Measurements from ENCODE around the gene TXNDC12.

TXNDC12 gene

GRCh38 chr1:51988254-51988653, 66.7 kb downstream of the TXNDC12 start:
- H3K4me3 ChIP-seq (ENCODE audit: low read depth, low read length): no peak overlapping the region
- H3K27ac ChIP-seq: no peak overlapping the region
- peaks cover 10% of the 10 kb centered on the region; the same call in 1 of the 2 replicates for H3K36me3 ChIP-seq
- no peaks in the 10 kb centered on the region for H3K9me3 ChIP-seq (ENCODE audit: severe bottlenecking)
- no peak for TF ChIP-seq CTCF (IDR thresholded peaks at IDR 0.05; ENCODE audit: low read depth, low read length)
- no peak for DNase-seq
- no peaks in the 10 kb centered on the region for H3K27me3 ChIP-seq (ENCODE audit: insufficient read depth, low read depth, severe bottlenecking)

GRCh38 chr1:51986718-51987117, 68.3 kb downstream of the TXNDC12 start:
- Histone ChIP-seq H3K27ac (no peak overlapping the region), H3K27me3 (ENCODE audit: insufficient read depth, low read depth, severe bottlenecking) (no peaks in the 10 kb centered on the region), H3K9me3 (ENCODE audit: severe bottlenecking) (no peaks in the 10 kb centered on the region), H3K4me3 (ENCODE audit: low read depth, low read length) (no peak overlapping the region), H3K36me3 (peaks cover 10% of the 10 kb centered on the region; the same call in 1 of the 2 replicates)
- no peak for TF ChIP-seq CTCF (IDR thresholded peaks at IDR 0.05; ENCODE audit: low read depth, low read length)
- DNase-seq: no peak

- no peaks in the 10 kb centered on the region for H3K27me3 ChIP-seq (ENCODE audit: insufficient read depth, low read depth, severe bottlenecking)
- H3K27ac ChIP-seq: no peak overlapping the region
- H3K36me3 ChIP-seq: peaks cover 11% of the 10 kb centered on the region; the same call in 1 of the 2 replicates
- H3K4me3 ChIP-seq (ENCODE audit: low read depth, low read length): no peak overlapping the region
- no peak for DNase-seq
- H3K9me3 ChIP-seq (ENCODE audit: severe bottlenecking): no peaks in the 10 kb centered on the region
- TF ChIP-seq CTCF (IDR thresholded peaks at IDR 0.05; ENCODE audit: low read depth, low read length): no peak
These were observed 72.8 kb downstream of the TXNDC12 start for GRCh38 chr1:51982161-51982560.

- H3K27me3 ChIP-seq (ENCODE audit: insufficient read depth, low read depth, severe bottlenecking): no peaks in the 10 kb centered on the region
- no peaks in the 10 kb centered on the region for H3K9me3 ChIP-seq (ENCODE audit: severe bottlenecking)
- no peak for TF ChIP-seq CTCF (IDR thresholded peaks at IDR 0.05; ENCODE audit: low read depth, low read length)
- H3K4me3 ChIP-seq (ENCODE audit: low read depth, low read length): no peak overlapping the region
- DNase-seq: no peak
- H3K36me3 ChIP-seq: peaks cover 11% of the 10 kb centered on the region; the same call in 1 of the 2 replicates
- H3K27ac ChIP-seq: no peak overlapping the region
These were observed 73.4 kb downstream of the TXNDC12 start for GRCh38 chr1:51981555-51981954.

- no peak overlapping the region for H3K4me3 ChIP-seq (ENCODE audit: low read depth, low read length)
- no peak overlapping the region for H3K27ac ChIP-seq
- no peak for TF ChIP-seq CTCF (IDR thresholded peaks at IDR 0.05; ENCODE audit: low read depth, low read length)
- H3K36me3 ChIP-seq: peaks cover 29% of the 10 kb centered on the region
- no peaks in the 10 kb centered on the region for H3K27me3 ChIP-seq (ENCODE audit: insufficient read depth, low read depth, severe bottlenecking)
- no peak for DNase-seq
- no peaks in the 10 kb centered on the region for H3K9me3 ChIP-seq (ENCODE audit: severe bottlenecking)
These were observed 76.9 kb downstream of the TXNDC12 start for GRCh38 chr1:51978099-51978498.

GRCh38 chr1:51976846-51977602, 78.0 kb downstream of the TXNDC12 start:
- TF ChIP-seq CTCF (IDR thresholded peaks at IDR 0.05; ENCODE audit: low read depth, low read length): no peak
- H3K4me3 ChIP-seq (ENCODE audit: low read depth, low read length): no peak overlapping the region
- no peak for DNase-seq

More at GRCh38 chr1:51976846-51977602, 78.0 kb downstream of the TXNDC12 start:
- H3K36me3 ChIP-seq: peaks cover 36% of the 10 kb centered on the region
- H3K27ac ChIP-seq: no peak overlapping the region
- no peaks in the 10 kb centered on the region for H3K27me3 ChIP-seq (ENCODE audit: insufficient read depth, low read depth, severe bottlenecking)
- no peaks in the 10 kb centered on the region for H3K9me3 ChIP-seq (ENCODE audit: severe bottlenecking)

Measured in WERI-Rb-1 (cell line).